HCEC 1CT (cell line): Measurements from ENCODE around the gene CNTN4.
"Not testable (repeated sequence)": the region's sequence is repeated elsewhere in the genome, so short reads cannot be mapped to it uniquely, and the experiment has no call there.

ENCODE experiments used
- DNase-seq: peaks from one replicate; pipeline ENCODE4 v3.0.0-alpha.2; 2017

Gene CNTN4

DNA sequence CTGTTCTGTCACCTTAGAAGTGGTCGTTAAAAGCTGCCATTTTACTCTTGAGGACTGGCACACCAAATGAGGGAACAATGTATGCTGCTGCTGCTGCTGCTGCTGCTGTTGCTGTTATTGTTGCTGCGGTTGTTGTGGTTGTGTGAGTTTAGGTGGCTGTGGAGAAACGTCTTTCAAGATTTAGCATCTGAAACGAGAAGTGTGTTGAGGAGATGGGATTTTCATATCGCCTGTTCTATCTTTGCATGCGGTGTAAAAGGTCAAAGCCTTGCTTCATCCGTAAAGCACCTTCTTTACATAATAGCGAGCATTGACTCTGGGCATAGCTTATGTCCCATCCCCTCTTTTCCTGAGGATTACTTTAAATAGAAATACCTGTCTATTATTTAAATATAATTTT, 428.7 kb downstream of the CNTN4 start:
- not testable (repeated sequence) for DNase-seq

DNA sequence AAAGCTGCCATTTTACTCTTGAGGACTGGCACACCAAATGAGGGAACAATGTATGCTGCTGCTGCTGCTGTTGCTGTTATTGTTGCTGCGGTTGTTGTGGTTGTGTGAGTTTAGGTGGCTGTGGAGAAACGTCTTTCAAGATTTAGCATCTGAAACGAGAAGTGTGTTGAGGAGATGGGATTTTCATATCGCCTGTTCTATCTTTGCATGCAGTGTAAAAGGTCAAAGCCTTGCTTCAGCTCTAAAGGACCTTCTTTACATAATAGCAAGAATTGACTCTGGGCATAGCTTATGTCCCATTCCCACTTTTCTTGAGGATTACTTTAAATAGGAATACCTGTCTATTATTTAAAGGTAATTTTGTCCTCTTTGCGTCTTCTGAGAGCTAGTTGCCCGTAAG, 436.1 kb downstream of the CNTN4 start:
- DNase-seq, result not testable (repeated sequence)

DNA sequence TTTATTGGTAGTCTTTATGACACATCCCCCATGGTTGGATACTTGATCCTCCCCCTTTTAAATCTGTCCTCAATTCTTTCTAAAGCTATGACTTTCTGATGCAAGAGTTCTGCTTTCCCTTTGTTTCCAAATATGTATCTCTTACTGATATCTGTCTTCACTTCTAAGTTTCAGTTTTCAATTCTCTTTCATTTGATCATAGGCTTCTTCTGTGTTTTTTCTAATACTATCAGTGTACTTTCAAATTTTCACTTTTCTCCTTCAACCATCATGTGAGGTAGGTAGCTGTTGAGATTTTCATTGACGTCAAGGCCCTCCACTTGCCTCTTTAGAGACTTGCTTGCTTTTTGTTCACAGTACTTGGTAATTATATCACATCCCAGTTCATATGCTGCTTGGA, 436.5 kb downstream of the CNTN4 start:
- DNase-seq, result no peak

DNA sequence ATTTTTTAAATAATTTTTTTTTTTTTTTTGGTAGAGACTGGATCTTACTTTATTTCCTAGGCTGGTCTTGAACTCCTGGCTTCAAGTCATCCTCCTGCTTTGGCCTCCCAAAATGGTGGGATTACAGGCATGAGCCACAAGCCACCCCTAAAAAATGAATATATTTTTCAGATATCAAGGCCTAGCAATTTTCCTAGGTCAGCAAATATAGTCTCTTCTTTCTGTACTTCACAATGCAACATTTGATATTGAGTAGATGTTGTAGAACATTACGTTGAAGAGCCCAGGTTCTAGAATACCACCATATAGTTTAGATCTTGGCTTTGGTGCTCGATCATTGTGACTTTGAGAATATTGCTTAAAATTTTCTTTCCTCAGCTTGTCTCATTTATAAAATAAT, 437.9 kb downstream of the CNTN4 start:
- no peak for DNase-seq

DNA sequence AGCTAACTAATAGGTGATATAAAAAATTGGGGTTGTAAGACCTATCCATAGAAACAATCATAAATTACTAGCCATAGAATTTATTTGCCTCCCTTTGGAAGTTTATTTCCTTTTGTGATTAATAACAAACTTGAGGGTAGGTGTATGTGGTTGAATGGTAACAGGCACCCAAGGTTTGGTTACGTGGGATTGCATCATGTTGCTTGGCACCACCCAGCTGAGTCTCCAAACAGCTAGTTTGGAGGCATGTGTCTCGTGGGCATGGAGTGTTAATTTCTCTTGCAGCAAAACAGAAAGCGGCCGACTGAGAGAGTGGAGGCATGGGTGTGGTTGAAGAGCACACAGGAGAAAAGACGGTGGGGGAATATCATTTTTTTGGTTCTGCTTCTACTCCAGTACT, 441.4 kb downstream of the CNTN4 start:
- no peak for DNase-seq

DNA sequence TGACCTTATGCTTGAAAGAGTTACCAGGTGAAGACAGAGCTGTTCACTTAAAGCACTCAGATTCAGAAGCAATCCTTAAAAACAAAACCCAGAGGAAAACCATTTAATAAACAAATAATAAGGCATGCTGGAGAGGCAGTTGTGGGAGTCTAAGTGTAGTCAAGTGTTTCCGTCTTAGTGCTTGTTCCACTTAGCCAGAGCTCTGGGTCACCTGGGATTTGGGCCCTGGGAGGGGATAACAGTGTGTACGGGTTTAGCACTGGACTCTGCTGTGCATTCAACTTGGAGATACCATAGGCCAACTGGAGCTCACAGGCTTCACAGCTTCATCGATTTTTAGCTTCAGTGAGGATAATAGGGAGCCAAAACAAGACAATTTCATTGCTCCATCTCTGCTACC, 444.6 kb downstream of the CNTN4 start:
- no peak for DNase-seq

DNA sequence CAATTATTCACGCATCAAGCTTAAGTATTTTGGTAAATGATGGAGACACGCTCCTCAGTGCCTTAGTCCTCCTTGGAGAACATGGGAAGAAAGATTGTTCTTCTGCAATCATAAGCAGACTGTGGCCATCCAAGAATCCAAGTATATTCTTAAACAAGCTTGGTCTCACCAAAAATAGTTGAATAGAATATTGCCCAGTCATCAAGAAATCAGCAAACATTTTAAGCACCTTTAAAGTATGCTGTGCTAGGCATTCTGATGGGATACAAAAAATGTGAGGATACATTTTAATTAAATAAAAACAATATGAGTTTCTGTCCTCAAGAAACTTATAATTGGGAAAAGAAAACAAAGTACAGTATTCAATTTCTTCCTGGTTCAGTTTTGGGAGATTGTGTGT, 445.5 kb downstream of the CNTN4 start:
- no peak for DNase-seq

DNA sequence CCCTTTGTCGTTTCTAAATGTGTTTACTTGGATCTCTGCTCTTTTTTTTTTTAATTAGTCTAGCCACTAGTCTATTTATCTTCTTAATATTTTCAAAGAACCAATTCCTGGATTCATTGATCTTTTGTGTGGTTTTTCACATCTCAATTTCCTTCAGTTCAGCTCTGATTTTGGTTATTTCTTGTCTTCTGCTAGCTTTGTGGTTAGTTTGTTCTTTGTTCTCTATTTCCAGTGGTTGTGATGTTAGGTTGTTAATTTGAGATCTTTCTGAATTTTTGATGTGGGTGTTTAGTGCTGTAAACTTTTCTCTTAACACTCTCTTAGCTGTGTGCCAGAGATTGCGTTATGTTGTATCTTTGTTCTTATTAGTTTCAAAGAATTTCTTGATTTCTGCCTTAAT, 446.1 kb downstream of the CNTN4 start:
- DNase-seq, result no peak

DNA sequence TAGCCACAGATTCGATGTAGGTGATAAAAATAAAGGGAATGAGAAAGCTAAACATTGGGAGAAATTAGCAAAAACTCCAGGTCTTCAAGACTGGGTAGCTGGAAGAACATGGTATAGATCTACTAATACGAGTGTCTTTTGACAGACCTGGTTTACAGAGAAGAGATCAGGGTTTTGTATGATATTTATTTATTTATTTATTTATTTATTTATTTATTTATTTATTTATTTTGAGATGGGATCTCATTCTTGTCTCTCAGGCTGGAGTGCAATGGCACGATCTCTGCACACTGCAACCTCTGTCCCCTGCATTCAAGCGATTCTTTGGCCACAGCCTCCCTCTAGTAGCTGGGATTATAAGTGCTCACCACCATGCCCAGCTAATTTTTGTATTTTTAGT, 448.4 kb downstream of the CNTN4 start:
- no peak for DNase-seq

DNA sequence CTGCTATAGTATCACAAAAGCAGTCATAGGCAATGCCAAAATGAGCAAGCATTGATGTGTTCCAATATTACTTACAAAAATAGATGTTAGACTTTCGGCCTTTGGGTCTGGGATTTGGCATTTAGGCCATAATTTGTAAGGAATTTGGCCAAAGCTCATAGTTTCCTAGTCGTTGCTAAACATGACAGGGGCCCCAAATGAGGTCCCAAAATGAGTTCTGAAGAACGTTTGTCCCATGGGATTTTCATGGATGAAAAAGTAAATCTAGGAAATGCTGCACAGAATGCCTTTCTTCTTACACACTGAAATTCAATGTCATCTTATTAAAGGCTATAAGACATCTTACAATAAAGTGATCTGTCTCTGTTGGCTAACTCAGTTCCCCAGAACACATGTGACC, 456.0 kb downstream of the CNTN4 start:
- no peak for DNase-seq

DNA sequence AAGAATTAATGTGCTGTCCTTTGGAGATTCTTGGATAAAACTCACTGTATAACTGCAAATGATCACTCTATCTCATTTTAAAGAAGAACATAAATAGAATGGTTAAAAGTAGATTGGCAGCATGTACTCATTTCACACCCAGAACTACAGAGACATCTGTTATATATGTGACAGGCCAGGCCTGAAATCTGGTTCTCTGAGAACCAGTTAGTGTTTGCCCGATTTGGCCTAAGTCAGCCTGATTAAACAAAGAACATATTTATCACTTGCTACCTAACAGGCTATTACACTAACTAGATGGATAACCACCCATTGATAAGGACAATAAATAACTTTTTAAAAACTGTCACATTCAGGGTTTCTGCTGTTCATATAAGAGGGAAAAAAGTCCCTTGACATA, 460.1 kb downstream of the CNTN4 start:
- no peak for DNase-seq

DNA sequence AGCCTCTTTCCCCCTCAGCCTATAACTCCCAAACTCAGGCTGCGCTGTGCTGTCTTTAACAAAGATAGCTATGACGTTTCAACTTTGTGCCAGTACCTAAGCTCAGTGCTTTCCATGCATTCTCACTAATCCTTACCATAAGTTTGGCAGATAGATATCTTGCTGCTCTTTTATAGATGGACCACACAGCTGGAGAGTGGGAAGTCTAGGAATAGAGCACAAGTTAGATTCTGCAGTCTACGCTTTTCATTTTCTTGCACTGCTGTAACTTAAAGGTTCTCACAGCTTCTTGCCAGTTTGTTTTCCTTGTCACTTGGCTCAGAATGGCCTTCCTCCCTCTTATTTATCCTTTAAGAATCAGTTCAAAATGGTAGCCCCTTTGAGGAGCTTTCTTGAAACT, 468.8 kb downstream of the CNTN4 start:
- no peak for DNase-seq

DNA sequence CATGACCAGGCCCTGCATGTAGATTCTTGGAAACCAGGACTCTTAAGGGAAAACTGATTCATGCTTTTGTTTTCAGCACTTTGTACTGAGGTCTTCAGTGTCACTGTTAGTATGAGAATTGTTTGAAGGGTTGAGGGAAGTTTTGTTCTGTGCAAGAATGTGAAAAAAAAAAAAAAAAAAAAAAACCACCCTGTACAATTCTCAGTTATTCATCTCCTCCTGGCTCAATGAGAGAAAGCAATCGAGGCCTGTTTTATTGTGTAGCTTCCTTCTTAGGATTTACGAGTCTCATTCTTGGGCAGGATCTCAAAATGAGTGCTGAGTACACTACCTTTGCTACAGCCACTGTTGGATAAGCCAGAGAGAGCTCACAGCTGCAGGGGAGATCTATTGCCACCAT, 469.5 kb downstream of the CNTN4 start:
- no peak for DNase-seq

DNA sequence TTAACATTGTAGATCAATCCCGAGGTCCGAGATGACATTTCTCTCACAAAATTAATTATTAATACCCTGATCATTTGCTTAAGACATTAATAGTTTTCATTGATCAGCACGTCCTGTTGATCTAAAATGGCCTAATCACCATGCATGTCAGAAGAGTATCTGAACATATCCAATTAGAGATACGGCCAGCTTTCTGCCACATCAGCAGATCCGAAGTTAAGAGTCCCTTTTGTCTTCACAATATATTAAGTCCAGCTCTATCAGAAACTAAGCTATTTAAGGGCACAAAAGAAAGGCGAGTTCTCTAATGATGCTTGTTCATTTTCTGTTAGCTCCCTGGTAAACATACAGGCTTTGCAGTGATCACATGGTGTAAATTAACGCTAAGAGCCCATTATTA, 470.3 kb downstream of the CNTN4 start:
- no peak for DNase-seq

DNA sequence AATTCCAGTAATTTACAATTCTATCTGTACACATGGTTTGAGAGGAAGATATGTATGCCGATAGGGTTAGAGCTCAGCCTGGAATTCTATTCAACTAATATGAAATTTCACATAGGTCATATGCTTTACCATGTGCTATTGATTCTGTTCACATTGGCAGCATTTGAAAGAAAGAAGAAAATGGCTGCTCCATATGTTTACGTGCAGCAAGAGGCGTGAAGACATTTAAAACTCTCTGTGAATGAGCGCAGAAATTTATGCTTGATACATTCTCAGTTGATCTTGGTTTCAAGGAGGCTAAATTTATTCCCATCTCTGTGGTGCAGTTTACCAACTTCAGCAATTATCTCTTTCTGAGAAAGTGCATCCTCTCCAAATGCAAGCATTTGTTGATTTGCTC, 478.9 kb downstream of the CNTN4 start:
- no peak for DNase-seq

DNA sequence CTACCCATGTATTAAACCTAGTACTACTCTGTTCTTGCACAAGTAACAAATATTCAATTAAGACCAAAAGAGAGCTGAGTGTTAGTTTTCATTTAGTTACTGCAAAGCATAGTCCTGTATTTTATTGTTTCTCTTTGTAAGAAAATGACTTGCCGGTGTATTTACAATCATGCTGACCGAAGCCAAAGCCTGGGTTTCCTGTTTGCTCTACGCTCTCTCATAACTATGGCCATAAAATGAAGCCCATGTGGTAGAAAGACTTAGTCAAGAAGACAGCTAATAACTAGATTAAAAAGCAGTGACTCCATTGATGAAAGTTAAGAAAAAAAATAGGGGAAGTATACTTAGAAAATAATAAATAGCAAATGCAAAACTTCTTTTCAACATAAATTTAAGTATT, 479.9 kb downstream of the CNTN4 start:
- no peak for DNase-seq

DNA sequence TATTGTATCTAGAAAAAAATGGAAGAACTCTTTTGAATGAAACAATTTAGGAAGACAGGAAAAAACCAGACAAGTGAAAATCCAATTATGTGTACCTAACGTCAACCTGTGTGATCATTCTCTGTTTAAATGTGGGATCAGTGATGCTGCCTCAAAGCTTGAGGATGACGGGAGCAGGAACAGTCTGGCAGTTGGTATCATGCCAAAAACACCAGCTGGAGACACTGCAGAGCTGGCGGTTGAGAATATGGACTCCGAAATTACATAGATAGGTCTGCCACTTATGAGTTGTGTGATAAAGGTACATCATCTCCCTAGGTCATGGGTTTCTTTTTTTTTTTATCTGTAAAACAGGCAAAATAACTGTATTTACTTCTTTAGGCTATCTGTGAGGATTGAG, 480.5 kb downstream of the CNTN4 start:
- DNase-seq, result no peak

DNA sequence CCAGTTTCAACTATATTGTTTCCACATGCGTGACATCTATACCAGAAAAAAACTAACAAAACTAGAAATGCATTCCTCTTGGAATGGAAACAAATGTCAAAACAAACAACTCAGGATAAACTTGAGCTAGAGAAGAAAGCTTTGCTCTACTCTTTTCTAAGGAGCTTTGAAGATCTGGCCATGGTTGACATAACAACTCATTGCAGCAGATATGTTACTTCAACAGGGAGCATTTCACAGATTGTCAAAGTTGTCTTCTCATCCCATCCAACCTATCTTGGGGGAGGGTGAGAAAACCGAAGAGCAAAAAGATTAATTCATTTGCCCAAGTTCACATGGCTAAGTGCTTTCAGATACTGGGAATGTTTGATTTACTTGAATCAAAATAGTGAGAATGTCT, 484.4 kb downstream of the CNTN4 start:
- no peak for DNase-seq

DNA sequence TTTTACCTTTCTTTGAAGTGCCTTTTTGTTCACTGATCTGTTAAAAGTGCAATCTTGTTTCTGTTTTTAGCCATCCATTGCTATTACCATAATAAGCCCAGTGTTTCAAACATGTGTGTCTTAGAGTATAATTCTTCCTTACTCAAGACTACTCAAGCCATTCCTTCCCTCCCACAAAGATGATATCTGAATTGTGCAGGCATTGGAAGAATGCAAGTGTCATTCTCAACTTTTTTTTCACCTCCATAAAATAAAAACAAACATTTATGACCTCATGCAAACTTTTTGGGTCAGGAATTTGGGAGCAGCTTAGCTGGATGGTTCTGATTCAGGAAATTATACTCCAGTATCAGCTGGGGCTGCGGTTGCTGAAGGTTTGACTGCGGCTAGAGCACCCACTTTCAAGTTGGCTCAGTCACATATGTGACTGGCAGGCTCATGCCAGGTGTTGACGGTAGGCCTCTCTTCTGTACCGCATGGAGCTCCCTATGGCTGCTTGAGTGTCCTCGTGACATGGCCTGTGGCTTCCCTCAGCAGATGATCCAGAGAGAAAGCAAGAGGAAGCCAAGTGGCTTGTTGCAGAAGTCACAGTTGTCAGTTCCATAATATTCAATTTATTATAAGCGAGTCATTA, 490.8 kb downstream of the CNTN4 start:
- no peak for DNase-seq

DNA sequence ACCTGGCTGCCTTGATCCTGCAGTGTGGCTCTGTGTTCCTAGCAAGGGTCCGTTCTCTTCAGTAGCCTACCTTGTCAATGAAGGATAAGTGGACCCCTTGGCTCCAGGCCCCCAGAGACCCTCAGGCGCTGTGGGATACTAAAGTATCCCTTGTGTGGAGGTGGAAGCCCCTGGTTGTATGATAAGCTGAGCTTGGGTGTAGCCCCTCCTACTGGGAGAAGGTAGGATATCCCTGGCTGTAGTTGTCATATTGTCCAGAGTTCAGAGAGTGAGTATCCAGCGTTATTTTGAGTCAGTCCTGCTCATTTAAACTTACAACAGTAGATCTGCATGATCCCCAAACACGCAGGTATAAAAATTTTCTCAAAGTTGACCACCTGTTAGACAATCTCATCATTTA, 496.8 kb downstream of the CNTN4 start:
- DNase-seq, result no peak

DNA sequence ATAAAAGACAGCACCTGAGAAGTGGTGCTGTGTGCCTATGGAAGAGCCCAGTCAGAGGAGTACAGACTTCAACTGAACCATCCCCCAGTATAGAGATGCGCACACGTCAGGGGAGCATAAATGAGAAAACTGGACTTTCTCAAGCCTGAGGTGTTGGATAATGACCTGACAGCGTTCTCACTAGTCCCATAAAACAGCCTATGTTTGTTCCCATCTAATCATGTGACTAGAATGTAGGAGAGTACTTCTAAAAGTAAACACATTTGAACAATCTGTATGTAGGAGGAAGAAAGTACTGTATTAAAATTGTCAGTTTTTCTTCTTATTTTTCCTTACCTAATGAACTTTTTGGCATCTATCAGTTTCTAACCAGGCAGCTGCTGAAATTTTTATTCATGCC, 498.9 kb downstream of the CNTN4 start:
- DNase-seq, result no peak

DNA sequence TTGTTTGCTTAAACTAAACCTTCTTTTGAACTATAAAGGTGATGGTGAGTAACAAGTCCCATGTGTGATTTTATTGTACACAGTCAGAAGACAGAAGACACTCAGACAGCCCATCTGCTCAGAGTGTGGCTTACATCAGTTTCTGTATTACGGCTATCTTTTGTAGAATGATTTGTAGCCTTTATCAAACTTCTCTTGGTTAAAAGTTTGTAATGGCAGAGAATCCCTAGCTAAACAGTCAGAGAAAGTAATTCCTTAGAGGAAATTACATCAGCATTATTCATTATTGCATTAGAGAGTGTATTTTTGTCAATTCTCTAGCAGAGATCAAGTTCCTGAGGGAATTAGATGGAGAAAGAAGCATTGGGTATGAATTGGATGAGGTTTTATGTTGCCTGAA, 500.8 kb downstream of the CNTN4 start:
- no peak for DNase-seq

DNA sequence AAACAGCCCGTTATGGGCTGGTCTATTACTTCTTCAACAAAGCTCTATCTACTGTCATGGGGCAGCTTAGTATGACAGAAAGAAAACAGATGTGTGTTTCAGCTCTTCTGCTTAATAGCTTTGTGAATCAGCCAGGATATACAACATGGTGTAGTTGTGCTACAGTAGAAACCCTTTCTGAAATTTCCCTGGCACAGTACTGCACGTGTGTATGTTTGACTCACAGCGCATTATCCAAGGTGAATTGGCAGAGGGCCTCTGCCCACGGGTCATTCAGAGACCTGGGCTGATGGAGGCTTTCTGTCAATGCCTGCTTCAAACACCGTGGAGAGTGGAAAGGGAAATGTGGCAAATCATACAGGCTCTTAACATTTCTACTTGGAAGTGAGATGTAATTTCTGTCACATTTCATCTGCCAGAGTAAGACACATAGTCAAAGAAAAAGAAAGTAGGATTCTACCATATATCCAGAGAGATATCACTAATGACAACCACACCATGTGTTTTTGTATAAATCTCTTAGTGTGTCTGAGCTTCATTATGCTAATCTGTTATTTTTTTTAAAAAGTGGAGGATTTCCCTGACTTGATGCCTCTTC, 505.1 kb downstream of the CNTN4 start:
- no peak for DNase-seq

DNA sequence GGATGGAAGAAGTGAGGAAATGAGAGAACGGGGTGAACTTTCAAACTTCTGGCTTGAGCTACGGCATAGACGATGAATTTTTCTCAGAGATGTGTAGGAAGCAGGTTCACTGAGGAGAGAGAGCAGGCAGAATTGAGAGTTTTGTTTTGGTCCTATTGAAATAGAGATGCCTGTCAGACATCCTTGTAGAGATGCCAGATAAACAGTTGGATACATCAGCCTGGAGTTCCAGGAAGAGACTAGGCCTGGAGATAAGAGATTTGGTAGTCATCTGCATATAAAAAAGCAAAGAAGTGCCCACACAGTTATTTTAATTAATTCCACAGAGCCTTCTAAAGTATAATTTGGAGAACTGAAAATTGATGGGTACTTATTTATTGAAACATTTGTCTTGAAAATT, 515.9 kb downstream of the CNTN4 start:
- DNase-seq, result no peak

DNA sequence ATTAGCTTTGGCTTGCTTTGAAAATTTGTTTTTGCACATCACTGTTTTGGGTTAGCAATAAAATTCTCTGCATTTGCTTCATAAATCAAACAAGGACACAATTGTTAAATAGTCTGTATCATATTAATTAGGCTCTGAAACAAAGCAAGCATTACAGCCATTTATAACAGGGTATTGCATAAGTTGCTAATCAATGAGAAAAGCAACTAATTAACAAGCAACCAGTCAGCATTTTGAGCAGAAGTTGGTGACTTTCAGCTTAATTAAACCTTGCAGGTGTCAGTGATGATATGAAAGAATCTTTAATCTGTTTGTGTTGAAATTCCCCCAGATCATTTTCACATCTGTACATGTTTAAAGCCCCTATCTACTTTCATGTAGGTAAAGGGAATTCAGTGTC, 516.4 kb downstream of the CNTN4 start:
- DNase-seq, result no peak

DNA sequence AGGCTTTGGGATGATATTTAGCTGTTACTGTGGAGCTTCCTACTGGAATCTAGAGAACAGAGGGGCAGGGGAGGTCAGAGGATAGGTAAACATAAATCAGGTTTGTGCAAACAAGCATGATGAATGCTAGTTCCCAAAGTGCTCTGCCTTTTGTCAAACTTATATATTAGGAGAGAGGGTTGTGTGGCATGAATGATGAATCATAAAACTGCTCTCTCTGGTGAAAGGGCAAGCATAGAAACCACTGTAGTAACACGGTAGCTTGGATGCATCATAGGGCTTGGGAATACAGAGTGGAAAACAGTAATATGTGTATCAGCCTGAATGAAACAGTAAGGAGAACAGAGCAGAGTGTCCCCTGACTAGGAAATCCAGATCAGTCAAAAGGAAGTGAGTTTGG, 524.8 kb downstream of the CNTN4 start:
- peak; percentile 19 for DNase-seq
